NK-92 (cell line): ENCODE data around the gene LIN9.
A peak's percentile ranks its signal among the peaks of the same experiment; 100 is the strongest.
"Not testable (repeated sequence)": the region's sequence is repeated elsewhere in the genome, so short reads cannot be mapped to it uniquely, and the experiment has no call there.

Experiments used
- DNase-seq: peaks from one replicate; lab custom pipeline; 2025; ENCODE audit not compliant: unreplicated experiment; lab: John Stamatoyannopoulos, UW

The LIN9 gene

GRCh38 chr1:226216056-226216455 lies 92.9 kb downstream of the LIN9 start:
- DNase-seq = no peak

- no peak for DNase-seq
Observed at GRCh38 chr1:226215239-226215638, 93.7 kb downstream of the LIN9 start.

GRCh38 chr1:226212545-226212944 lies 96.4 kb downstream of the LIN9 start:
- no peak for DNase-seq

- no peak for DNase-seq
Observed at GRCh38 chr1:226211181-226211821, 97.7 kb downstream of the LIN9 start.

GRCh38 chr1:226210571-226211176 lies 98.3 kb downstream of the LIN9 start:
- DNase-seq = no peak

- no peak for DNase-seq
Observed at GRCh38 chr1:226209307-226210059, 99.5 kb downstream of the LIN9 start.

- DNase-seq = no peak
Observed at GRCh38 chr1:226207048-226207447, 101.9 kb downstream of the LIN9 start.

- no peak for DNase-seq
Observed at GRCh38 chr1:226204198-226204597, 104.8 kb downstream of the LIN9 start.

GRCh38 chr1:226203655-226204054 lies 105.3 kb downstream of the LIN9 start:
- DNase-seq = no peak

GRCh38 chr1:226203240-226203639 lies 105.7 kb downstream of the LIN9 start:
- no peak for DNase-seq

GRCh38 chr1:226202666-226203065 lies 106.3 kb downstream of the LIN9 start:
- not testable (repeated sequence) for DNase-seq

GRCh38 chr1:226202246-226202645 lies 106.7 kb downstream of the LIN9 start:
- no peak for DNase-seq

- no peak for DNase-seq
Observed at GRCh38 chr1:226201029-226201593, 107.9 kb downstream of the LIN9 start.

GRCh38 chr1:226199971-226200370 lies 109.0 kb downstream of the LIN9 start:
- no peak for DNase-seq

- no peak for DNase-seq
Observed at GRCh38 chr1:226195144-226195543, 113.8 kb downstream of the LIN9 start.

- DNase-seq = no peak
Observed at GRCh38 chr1:226187380-226187779, 121.6 kb downstream of the LIN9 start.

GRCh38 chr1:226187019-226187322 lies 122.0 kb downstream of the LIN9 start:
- no peak for DNase-seq

GRCh38 chr1:226186124-226187018 lies 122.6 kb downstream of the LIN9 start, which contains the start of gene ACBD3:
ACBD3 (minus strand) TSS chr1:226186741; CDS start chr1:226186675, 66 bp downstream.
- peak; percentile 25 for DNase-seq

GRCh38 chr1:226185141-226186036 lies 123.6 kb downstream of the LIN9 start:
- no peak for DNase-seq
